ENCODE measurements around the gene STARD7. TPM values are rescaled to one million over a fixed set of nuclear protein-coding genes. Genes with fewer than 3 reads are reported as not detected.
"Not testable (repeated sequence)": the region's sequence is repeated elsewhere in the genome, so short reads cannot be mapped to it uniquely, and the experiment has no call there.

Gene STARD7, protein sequence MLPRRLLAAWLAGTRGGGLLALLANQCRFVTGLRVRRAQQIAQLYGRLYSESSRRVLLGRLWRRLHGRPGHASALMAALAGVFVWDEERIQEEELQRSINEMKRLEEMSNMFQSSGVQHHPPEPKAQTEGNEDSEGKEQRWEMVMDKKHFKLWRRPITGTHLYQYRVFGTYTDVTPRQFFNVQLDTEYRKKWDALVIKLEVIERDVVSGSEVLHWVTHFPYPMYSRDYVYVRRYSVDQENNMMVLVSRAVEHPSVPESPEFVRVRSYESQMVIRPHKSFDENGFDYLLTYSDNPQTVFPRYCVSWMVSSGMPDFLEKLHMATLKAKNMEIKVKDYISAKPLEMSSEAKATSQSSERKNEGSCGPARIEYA
- total RNA-seq, result 100 to 1,000 TPM; 145 to 159 TPM
- 103 TPM for polyA plus RNA-seq (2013, experiment 1 of 2)
- 93.9 TPM for polyA plus RNA-seq (2013, experiment 2 of 2)
- long read RNA-seq, experiment 1, transcript STARD7-201 (8 exons, 3,368 nt), result major isoform, 32 of 79 reads
- long read RNA-seq, experiment 1, partial matches to known transcripts, result 11 of 79 reads
- long read RNA-seq, experiment 1, other reads (novel, unspliced or antisense), result 35 of 79 reads
- long read RNA-seq, experiment 2, transcript STARD7-201 (8 exons, 3,368 nt), result major isoform, 412 of 458 reads
- long read RNA-seq, experiment 2, partial matches to known transcripts, result 13 of 458 reads
- long read RNA-seq, experiment 2, other reads (novel, unspliced or antisense), result 33 of 458 reads
- long read RNA-seq, experiment 3, transcript STARD7-201 (8 exons, 3,368 nt), result major isoform, 246 of 310 reads
- long read RNA-seq, experiment 3, partial matches to known transcripts, result 8 of 310 reads
- long read RNA-seq, experiment 3, other reads (novel, unspliced or antisense), result 56 of 310 reads
- long read RNA-seq, experiment 4, partial matches to known transcripts, result 3 of 8 reads
- long read RNA-seq, experiment 4, other reads (novel, unspliced or antisense), result 1 of 8 reads

GRCh38 chr2:96208143-96209010, at the start of gene STARD7:
Gene STARD7 (minus strand): TSS chr2:96208827. CDS start chr2:96208434, 393 bp downstream.
- no peaks in the 10 kb centered on the region for H3K9me3 ChIP-seq (ENCODE audit: control insufficient read depth, low read length)
- Mint-ChIP-seq H3K27me3 (ENCODE audit: insufficient read depth) (no peaks in the 10 kb centered on the region), H3K9me3 (no peaks in the 10 kb centered on the region), H3K36me3 (ENCODE audit: low read depth) (peaks cover 14% of the 10 kb centered on the region), H3K4me3 (peak within 1 kb of the TSS; percentile 89), H3K27ac (peak within 1 kb of the TSS; percentile 96), H3K4me1 (peaks cover 52% of the 10 kb centered on the region)
- H3K4me1 ChIP-seq (ENCODE audit: control insufficient read depth, insufficient read depth, low read length), result peaks cover 2% of the 10 kb centered on the region
- H3K9ac ChIP-seq (ENCODE audit: extremely low read depth, low read length, poor library complexity, severe bottlenecking), result peak within 1 kb of the TSS; percentile 81
- DNase-seq, result peak; percentile 99
- H3K27ac ChIP-seq (ENCODE audit: low read depth, low read length), result peak within 1 kb of the TSS; percentile 90
- no peaks in the 10 kb centered on the region for H3K27me3 ChIP-seq (ENCODE audit: control insufficient read depth, insufficient read depth, low read length, poor library complexity, severe bottlenecking)
- 0% methylated on average over 37 to 100 of the region's 100 CpGs for WGBS, 2 experiments (ENCODE audit: insufficient coverage in 1 of 2, insufficient read length in 1 of 2)
- TF ChIP-seq CTCF (conservative IDR thresholded peaks at IDR 0.05), result peak; percentile 42
- peaks cover 5% of the 10 kb centered on the region for H3K36me3 ChIP-seq (ENCODE audit: control insufficient read depth, insufficient read depth, low read length)
- H3K4me3 ChIP-seq (ENCODE audit: low read length), result peak within 1 kb of the TSS; percentile 98

DNA sequence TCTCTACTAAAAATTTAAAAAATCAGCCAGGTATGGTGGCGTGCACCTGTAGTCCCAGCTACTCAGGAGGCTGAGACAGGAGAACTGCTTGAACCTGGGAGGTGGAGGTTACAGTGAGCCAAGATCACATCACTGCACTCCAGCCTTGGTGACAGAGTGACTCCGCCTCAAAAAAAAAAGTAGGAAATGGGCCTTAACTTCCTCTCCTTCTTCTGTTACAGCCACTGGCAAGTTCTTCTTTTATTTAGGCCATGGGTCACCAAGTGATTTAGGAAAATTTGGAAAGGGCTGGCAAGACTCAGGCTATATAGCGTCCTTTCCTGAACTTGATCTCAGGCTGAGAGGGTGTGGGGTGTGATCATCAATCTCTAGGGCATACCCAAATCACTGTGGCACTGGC, 49.1 kb upstream of the STARD7 start:
- H3K4me3 ChIP-seq (ENCODE audit: low read length); H3K4me1 ChIP-seq (ENCODE audit: control insufficient read depth, insufficient read depth, low read length); H3K9ac ChIP-seq (ENCODE audit: extremely low read depth, low read length, poor library complexity, severe bottlenecking); H3K4me1 Mint-ChIP-seq; H3K27ac ChIP-seq (ENCODE audit: low read depth, low read length); H3K27me3 Mint-ChIP-seq (ENCODE audit: insufficient read depth); DNase-seq; H3K9me3 ChIP-seq (ENCODE audit: control insufficient read depth, low read length); H3K9me3 Mint-ChIP-seq; H3K27me3 ChIP-seq (ENCODE audit: control insufficient read depth, insufficient read depth, low read length, poor library complexity, severe bottlenecking); H3K4me3 Mint-ChIP-seq; H3K27ac Mint-ChIP-seq: not testable (repeated sequence)
- H3K36me3 Mint-ChIP-seq (ENCODE audit: low read depth), result peaks cover 37% of the 10 kb centered on the region
- H3K36me3 ChIP-seq (ENCODE audit: control insufficient read depth, insufficient read depth, low read length), result peaks cover 44% of the 10 kb centered on the region
- WGBS, 2 experiments (ENCODE audit: insufficient coverage in 1 of 2, insufficient read length in 1 of 2), result 92 to 100% methylated on average over 2 to 3 of the region's 3 CpGs

DNA sequence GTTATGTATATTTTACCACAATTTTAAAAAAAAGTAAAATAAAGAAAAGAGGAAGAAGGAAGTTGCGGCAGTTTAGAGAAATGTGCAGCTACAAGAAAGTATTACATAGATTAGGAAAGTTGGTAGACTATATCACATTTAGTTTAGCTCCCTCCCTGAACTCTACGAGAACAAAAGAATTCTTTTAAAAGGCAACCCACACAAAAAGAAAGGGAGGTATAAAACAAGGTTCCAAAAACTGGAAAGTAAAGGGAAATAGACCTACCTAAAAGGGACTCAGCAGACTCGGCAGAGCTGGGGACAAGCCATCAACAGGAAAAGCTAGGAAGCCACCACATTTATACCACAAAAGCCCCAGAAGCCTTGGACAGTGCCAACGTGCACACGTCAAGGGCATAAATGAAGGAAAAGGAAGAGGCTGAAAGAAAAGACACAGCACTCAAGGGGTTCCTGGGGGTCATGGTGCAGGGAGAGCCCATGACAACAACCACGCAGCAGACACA, 48.0 kb upstream of the STARD7 start:
- Mint-ChIP-seq H3K4me3 (no peak overlapping the region), H3K9me3 (no peaks in the 10 kb centered on the region), H3K27ac (no peak overlapping the region), H3K4me1 (peaks cover 7% of the 10 kb centered on the region), H3K36me3 (ENCODE audit: low read depth) (peaks cover 40% of the 10 kb centered on the region), H3K27me3 (ENCODE audit: insufficient read depth) (no peaks in the 10 kb centered on the region)
- Histone ChIP-seq H3K4me3 (ENCODE audit: low read length) (no peak overlapping the region), H3K4me1 (ENCODE audit: control insufficient read depth, insufficient read depth, low read length) (no peaks in the 10 kb centered on the region), H3K9ac (ENCODE audit: extremely low read depth, low read length, poor library complexity, severe bottlenecking) (no peak overlapping the region), H3K36me3 (ENCODE audit: control insufficient read depth, insufficient read depth, low read length) (peaks cover 54% of the 10 kb centered on the region), H3K27me3 (ENCODE audit: control insufficient read depth, insufficient read depth, low read length, poor library complexity, severe bottlenecking) (no peaks in the 10 kb centered on the region), H3K9me3 (ENCODE audit: control insufficient read depth, low read length) (no peaks in the 10 kb centered on the region), H3K27ac (ENCODE audit: low read depth, low read length) (no peak overlapping the region)
- no peak for TF ChIP-seq CTCF (conservative IDR thresholded peaks at IDR 0.05)
- whole genome bisulfite sequencing, 2 experiments (ENCODE audit: insufficient coverage in 1 of 2, insufficient read length in 1 of 2), result 96% methylated on average over 3 to 5 of the region's 6 CpGs
- DNase-seq, result no peak

Data from endodermal cell (in vitro differentiated cells).